ENCODE results near the gene EZR. TPM values are rescaled to one million over a fixed set of nuclear protein-coding genes. Genes with fewer than 3 reads are reported as not detected.
A peak's percentile ranks its signal among the peaks of the same experiment; 100 is the strongest.

EZR gene
- total and polyA plus RNA-seq, 2 of the 13 experiments (the other 11 are each of a cell fraction or from before 2014, with no cell fraction given): 34.7 to 60.3 TPM

GRCh38 chr6:158817728-158818580 is 1.2 kb downstream of the EZR start (continued):
- TF ChIP-seq JUNB (CRISPR knock-in tag; IDR thresholded peaks at IDR 0.05; ENCODE audit: borderline replicate concordance) (no peak), THYN1 (CRISPR knock-in tag; IDR thresholded peaks at IDR 0.05; ENCODE audit: borderline replicate concordance, low read depth) (no peak), ZSCAN25 (CRISPR knock-in tag; IDR thresholded peaks at IDR 0.05) (no peak), YEATS2 (CRISPR knock-in tag; IDR thresholded peaks at IDR 0.05; ENCODE audit: borderline replicate concordance) (no peak; the same call in 1 of the 2 replicates), POLR2AphosphoS2 (IDR thresholded peaks at IDR 0.05; ENCODE audit: low read depth, low read length) (no peak), SRSF4 (IDR thresholded peaks at IDR 0.05; ENCODE audit: low read depth, low read length, poor library complexity, severe bottlenecking) (no peak), YY1 (IDR thresholded peaks at IDR 0.05; ENCODE audit: insufficient read depth, insufficient replicate concordance, low read depth, low read length) (peak; percentile 52), HDAC2 (CRISPR knock-in tag; IDR thresholded peaks at IDR 0.05) (no peak; the same call in 1 of the 2 replicates), TARDBP (CRISPR knock-in tag; IDR thresholded peaks at IDR 0.05) (peak; percentile 67; the same call in 1 of the 2 replicates), DNMT1 (CRISPR knock-in tag; IDR thresholded peaks at IDR 0.05) (no peak), CREB3 (CRISPR knock-in tag; IDR thresholded peaks at IDR 0.05) (0 out of 2 replicates have a peak, but pooled peaks have one; percentile 27), SP5 (CRISPR knock-in tag; IDR thresholded peaks at IDR 0.05; ENCODE audit: borderline replicate concordance, low read depth) (peak; percentile 81; the same call in 1 of the 2 replicates), E2F5 (CRISPR knock-in tag; conservative IDR thresholded peaks at IDR 0.05) (no peak; the same call in none of the 2 replicates), ZNF670 (CRISPR knock-in tag; IDR thresholded peaks at IDR 0.05; ENCODE audit: borderline replicate concordance) (no peak), ZNF646 (CRISPR knock-in tag; IDR thresholded peaks at IDR 0.05) (no peak), FOXM1 (CRISPR knock-in tag; IDR thresholded peaks at IDR 0.05) (no peak), RBFOX2 (IDR thresholded peaks at IDR 0.05; ENCODE audit: low read depth, low read length) (peak; percentile 88), ZNF143 (CRISPR knock-in tag; IDR thresholded peaks at IDR 0.05) (no peak)
- TF ChIP-seq, protein P1, sequence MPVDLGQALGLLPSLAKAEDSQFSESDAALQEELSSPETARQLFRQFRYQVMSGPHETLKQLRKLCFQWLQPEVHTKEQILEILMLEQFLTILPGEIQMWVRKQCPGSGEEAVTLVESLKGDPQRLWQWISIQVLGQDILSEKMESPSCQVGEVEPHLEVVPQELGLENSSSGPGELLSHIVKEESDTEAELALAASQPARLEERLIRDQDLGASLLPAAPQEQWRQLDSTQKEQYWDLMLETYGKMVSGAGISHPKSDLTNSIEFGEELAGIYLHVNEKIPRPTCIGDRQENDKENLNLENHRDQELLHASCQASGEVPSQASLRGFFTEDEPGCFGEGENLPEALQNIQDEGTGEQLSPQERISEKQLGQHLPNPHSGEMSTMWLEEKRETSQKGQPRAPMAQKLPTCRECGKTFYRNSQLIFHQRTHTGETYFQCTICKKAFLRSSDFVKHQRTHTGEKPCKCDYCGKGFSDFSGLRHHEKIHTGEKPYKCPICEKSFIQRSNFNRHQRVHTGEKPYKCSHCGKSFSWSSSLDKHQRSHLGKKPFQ (CRISPR knock-in tag; IDR thresholded peaks at IDR 0.05; ENCODE audit: insufficient replicate concordance): peak; percentile 6
